Right atrium auricular region (tissue), 2 donors: ENCODE results near the gene GET4. TPM values are rescaled to one million over a fixed set of nuclear protein-coding genes. Genes with fewer than 3 reads are reported as not detected.

Experiments used
- DNase-seq: peaks from one replicate; pipeline ENCODE4 v3.0.0-alpha.2; 2019; ENCODE audit warnings: low spot score
- H3K27ac ChIP-seq, 2 donors: fragments of 200-600 bp; sonication (generic); 1 replicate in 1 of 2; 2 replicates in 1 of 2; pipeline ENCODE4 v1.5.1; 2016 to 2019
- H3K27me3 ChIP-seq, 2 donors: fragments of 200-600 bp; sonication (generic); one replicate each; pipeline versions ENCODE4 v1.5.1 to v1.6.0; 2017 to 2019
- H3K36me3 ChIP-seq: fragments of 200-600 bp; sonication (generic); one replicate; pipeline ENCODE4 v1.5.1; 2016
- H3K4me1 ChIP-seq, 2 donors: fragments of 200-600 bp; sonication (generic); one replicate each; pipeline versions ENCODE4 v1.5.1 to v1.6.0; 2017 to 2019
- H3K4me3 ChIP-seq, 2 donors: fragments of 200-600 bp; sonication (generic); 1 replicate in 1 of 2; 2 replicates in 1 of 2; pipeline ENCODE4 v1.5.1; 2017 to 2019; ENCODE audit warnings: mild to moderate bottlenecking in 1 of 2, moderate library complexity in 1 of 2
- H3K9me3 ChIP-seq, 2 donors: fragments of 200-600 bp; sonication (generic); one replicate each; pipeline ENCODE4 v1.5.1; 2019
- CTCF ChIP-seq, 2 donors: fragments of 200-600 bp; sonication (generic); IDR thresholded peaks; one replicate each; pipeline ENCODE4 v1.5.1; 2019; ENCODE audit warnings: antibody characterized with exemption in 2 of 2
- total RNA-seq, 2 donors: library from RNA; depleted of rRNA; stranded (reverse); fragments of >200 nt; gene quantifications; one replicate each; pipeline ENCODE4 v1.1.0, GENCODE V29; 2016

GET4 gene
- total RNA-seq, 2 donors from 2014 or later = 16.1 to 19.7 TPM

- no peak for DNase-seq
- no peaks in the 10 kb centered on the region for H3K36me3 ChIP-seq
- TF ChIP-seq CTCF (IDR thresholded peaks at IDR 0.05) = no peak
- no peak overlapping the region for H3K27ac ChIP-seq
- no peak overlapping the region for H3K4me3 ChIP-seq
- no peaks in the 10 kb centered on the region for H3K9me3 ChIP-seq
- H3K4me1 ChIP-seq = no peaks in the 10 kb centered on the region
- H3K27me3 ChIP-seq = no peaks in the 10 kb centered on the region
These were observed 68.8 kb downstream of the GET4 start for GRCh38 chr7:945147-945555.

GRCh38 chr7:945556-946255, 69.4 kb downstream of the GET4 start:
- H3K27ac ChIP-seq = no peak overlapping the region
- H3K27me3 ChIP-seq = no peaks in the 10 kb centered on the region
- H3K9me3 ChIP-seq = no peaks in the 10 kb centered on the region
- TF ChIP-seq CTCF (IDR thresholded peaks at IDR 0.05) = no peak
- H3K4me3 ChIP-seq = no peak overlapping the region
- H3K4me1 ChIP-seq = no peaks in the 10 kb centered on the region
- no peak for DNase-seq
- H3K36me3 ChIP-seq = no peaks in the 10 kb centered on the region

Other genes with a start within 250 kb of the GET4 start
- gene DNAAF5, start 149.9 kb upstream of the GET4 start, total RNA-seq = 10 to 100 TPM; 19.0 to 35.5 TPM
- 10 to 100 TPM; 15.1 to 15.9 TPM for gene PRKAR1B, start 149.3 kb upstream of the GET4 start, total RNA-seq
- gene SUN1, start 44.1 kb upstream of the GET4 start, total RNA-seq = 10 to 100 TPM; 84.4 to 97.5 TPM
- 1 to 10 TPM; 4.2 to 7.7 TPM for gene ADAP1, start 78.1 kb downstream of the GET4 start, total RNA-seq
- gene COX19, start 99.0 kb downstream of the GET4 start, total RNA-seq = 1 to 10 TPM; 2.8 to 5.5 TPM
- gene CYP2W1, start 106.6 kb downstream of the GET4 start, total RNA-seq = not detected
- 10 to 100 TPM; 13.4 to 18.6 TPM for gene GPR146, start 168.0 kb downstream of the GET4 start, total RNA-seq
- 1 to 10 TPM; 4.6 to 6.9 TPM for gene GPER1, start 211.6 kb downstream of the GET4 start, total RNA-seq